HG03575 (cell line): ENCODE results near the gene IMP4.
A peak's percentile ranks its signal among the peaks of the same experiment; 100 is the strongest.

Experiments
- ATAC-seq: cut with Tn5 transposase; IDR thresholded peaks from one replicate; pipeline ENCODE4 v1.9.1; 2021; ENCODE audit not compliant: unreplicated experiment, insufficient number of reproducible peaks, low FRiP score; ENCODE audit errors: extremely low read depth

IMP4 gene

DNA sequence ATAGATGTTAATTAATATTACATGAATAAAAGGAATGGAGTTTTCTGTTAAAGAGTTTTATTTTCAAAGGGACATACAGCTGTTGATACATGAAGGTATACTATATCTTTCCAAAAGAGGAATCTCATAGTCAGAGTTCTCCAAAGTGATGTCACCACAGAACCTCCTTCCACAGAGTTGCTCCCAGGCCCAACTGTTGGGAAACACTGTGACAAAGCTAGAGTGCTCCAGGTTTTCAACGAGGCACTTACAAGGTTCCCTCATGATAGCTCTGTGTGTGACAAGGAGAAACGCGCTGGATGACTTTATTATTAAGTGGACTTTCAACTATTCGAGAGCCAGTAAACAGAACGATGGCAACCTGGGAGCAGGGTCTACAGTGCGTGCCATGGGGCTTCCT, 46.7 kb downstream of the IMP4 start:
- ATAC-seq, result no peak

DNA sequence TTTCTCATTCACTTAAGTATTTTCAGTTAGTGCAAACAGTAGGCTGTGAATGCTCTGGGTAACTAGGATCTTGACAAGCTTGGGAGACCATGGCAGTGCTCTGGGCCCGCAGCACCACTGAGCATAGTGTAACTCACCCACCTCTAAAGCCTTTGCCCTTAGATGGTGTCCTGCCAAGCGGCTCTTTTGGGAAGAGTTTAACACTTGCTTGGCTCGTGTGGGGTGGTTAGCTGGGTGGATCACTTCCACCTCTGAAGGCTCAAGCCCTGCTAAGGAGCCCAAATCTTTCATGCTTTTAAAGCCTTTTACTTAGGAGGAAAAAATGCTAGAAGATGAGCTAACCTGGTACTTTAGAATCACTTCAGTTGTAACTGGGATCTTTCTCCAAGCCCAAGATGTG, 47.1 kb downstream of the IMP4 start:
- ATAC-seq, result no peak

- no peak for ATAC-seq
Measured at GRCh38 chr2:130390460-130391057, 47.9 kb downstream of the IMP4 start.

GRCh38 chr2:130391058-130391871, 48.6 kb downstream of the IMP4 start:
- peak; percentile 40 for ATAC-seq

GRCh38 chr2:130391872-130392670, 49.4 kb downstream of the IMP4 start:
- no peak for ATAC-seq

GRCh38 chr2:130393318-130393910, 50.7 kb downstream of the IMP4 start:
- ATAC-seq, result no peak
